Left renal cortex interstitium (tissue), 4 donors: ENCODE measurements around the gene TARS3. TPM values are rescaled to one million over a fixed set of nuclear protein-coding genes. Genes with fewer than 3 reads are reported as not detected.
"Not testable (repeated sequence)": the region's sequence is repeated elsewhere in the genome, so short reads cannot be mapped to it uniquely, and the experiment has no call there.

Experiments
- DNase-seq, 4 donors: peaks; one replicate each; pipeline ENCODE4 v3.0.0-alpha.2; 2013; ENCODE audit warnings: low read depth in 4 of 4, low spot score in 2 of 4, missing footprints in 1 of 4
- polyA plus RNA-seq, 4 donors: library from polyadenylated mRNA; unstranded; fragments of 120-200 nt; gene quantifications; one replicate each; pipeline ENCODE4 v1.2.1, GENCODE V29; 2013; ENCODE audit not compliant: insufficient read length in 4 of 4

TARS3 gene
- polyA plus RNA-seq, 4 donors = 17.7 to 23.4 (median 22.1) TPM

GRCh38 chr15:101657968-101658784 lies 66.1 kb downstream of the TARS3 start:
- DNase-seq = no peak

GRCh38 chr15:101657171-101657570 lies 67.1 kb downstream of the TARS3 start:
- no peak for DNase-seq

- not testable (repeated sequence) for DNase-seq
Measured at GRCh38 chr15:101654624-101655337, 69.5 kb downstream of the TARS3 start.

GRCh38 chr15:101654171-101654570 lies 70.1 kb downstream of the TARS3 start:
- DNase-seq = no peak

- no peak for DNase-seq
Measured at GRCh38 chr15:101652786-101653430, 71.4 kb downstream of the TARS3 start.

GRCh38 chr15:101652098-101652785 lies 72.0 kb downstream of the TARS3 start, which contains the start of gene TM2D3:
Gene TM2D3, minus strand, starts transcription at chr15:101652381. Its CDS starts 20 bp downstream, at chr15:101652361.
- DNase-seq = peak; percentile 80 to 90 (median 86)

GRCh38 chr15:101651554-101652097 lies 72.6 kb downstream of the TARS3 start:
- DNase-seq = peak in 1 of 4 donors; percentile 47

- DNase-seq = no peak
Measured at GRCh38 chr15:101650145-101650544, 74.1 kb downstream of the TARS3 start.

GRCh38 chr15:101648356-101648755 lies 75.9 kb downstream of the TARS3 start:
- DNase-seq = no peak

- no peak for DNase-seq
Measured at GRCh38 chr15:101647251-101647650, 77.0 kb downstream of the TARS3 start.

GRCh38 chr15:101646672-101647071 lies 77.6 kb downstream of the TARS3 start:
- no peak for DNase-seq

- no peak for DNase-seq
Measured at GRCh38 chr15:101642361-101642760, 81.9 kb downstream of the TARS3 start.

- DNase-seq = no peak
Measured at GRCh38 chr15:101641894-101642293, 82.4 kb downstream of the TARS3 start.

GRCh38 chr15:101641129-101641764 lies 83.0 kb downstream of the TARS3 start:
- peak in 3 of 4 donors; percentile 70 to 81 (median 70) for DNase-seq

- DNase-seq = no peak
Measured at GRCh38 chr15:101639667-101640066, 84.6 kb downstream of the TARS3 start.

GRCh38 chr15:101637919-101638318 lies 86.4 kb downstream of the TARS3 start:
- no peak for DNase-seq

GRCh38 chr15:101637516-101637915 lies 86.8 kb downstream of the TARS3 start:
- no peak for DNase-seq

- DNase-seq = no peak
Measured at GRCh38 chr15:101637038-101637437, 87.2 kb downstream of the TARS3 start.

GRCh38 chr15:101635944-101636727 lies 88.1 kb downstream of the TARS3 start:
- no peak for DNase-seq
